ENCODE results near the gene FBXL15.
A peak's percentile ranks its signal among the peaks of the same experiment; 100 is the strongest.

The FBXL15 gene

GRCh38 chr10:102420714-102421506 lies at the start of gene FBXL15:
Gene FBXL15 (plus strand): TSS chr10:102420836. CDS start chr10:102421130, 294 bp downstream.
- Histone ChIP-seq H3K4me1 (ENCODE audit: insufficient read depth, low read length) (peaks cover 5% of the 10 kb centered on the region), H3K27me3 (ENCODE audit: insufficient read depth, low read length) (peaks cover 29% of the 10 kb centered on the region), H3K9me3 (ENCODE audit: insufficient read depth, low read depth, low read length) (no peaks in the 10 kb centered on the region), H3K27ac (ENCODE audit: low read length) (no peak within 1 kb of the TSS), H3K9ac (ENCODE audit: low read depth, low read length) (peak within 1 kb of the TSS; percentile 79; the same call in 1 of the 2 replicates), H3K36me3 (ENCODE audit: insufficient read depth, low read depth, low read length) (peaks cover 13% of the 10 kb centered on the region), H3K4me3 (ENCODE audit: low read length) (peak within 1 kb of the TSS; percentile 90)

GRCh38 chr10:102371295-102371694 lies 49.3 kb upstream of the FBXL15 start:
- Histone ChIP-seq H3K36me3 (ENCODE audit: insufficient read depth, low read depth, low read length) (peaks cover 77% of the 10 kb centered on the region), H3K27me3 (ENCODE audit: insufficient read depth, low read length) (no peaks in the 10 kb centered on the region), H3K27ac (ENCODE audit: low read length) (no peak overlapping the region), H3K9me3 (ENCODE audit: insufficient read depth, low read depth, low read length) (peaks cover 8% of the 10 kb centered on the region), H3K9ac (ENCODE audit: low read depth, low read length) (no peak overlapping the region), H3K4me3 (ENCODE audit: low read length) (no peak overlapping the region), H3K4me1 (ENCODE audit: insufficient read depth, low read length) (no peaks in the 10 kb centered on the region; the same call in 1 of the 2 replicates)

DNA sequence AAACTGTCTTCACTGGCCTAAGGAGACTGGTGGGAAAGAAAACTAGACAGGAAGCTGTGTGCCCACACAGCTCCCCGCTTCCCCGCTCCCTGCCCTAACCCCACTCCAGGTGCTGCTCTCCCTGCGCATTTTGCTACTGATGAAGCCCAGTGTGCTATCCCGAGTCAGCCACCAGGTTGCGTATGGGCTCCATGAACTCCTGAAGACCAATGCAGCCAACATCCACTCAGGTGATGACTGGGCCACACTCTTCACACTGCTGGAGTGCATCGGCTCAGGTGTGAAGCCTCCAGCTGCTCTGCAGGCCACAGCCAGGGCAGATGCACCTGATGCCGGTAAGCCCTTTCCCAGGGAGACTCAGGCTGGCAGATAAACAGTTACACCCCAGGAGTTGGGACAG lies 45.4 kb upstream of the FBXL15 start:
- Histone ChIP-seq H3K9ac (ENCODE audit: low read depth, low read length) (no peak overlapping the region), H3K4me1 (ENCODE audit: insufficient read depth, low read length) (no peaks in the 10 kb centered on the region), H3K36me3 (ENCODE audit: insufficient read depth, low read depth, low read length) (peaks cover 63% of the 10 kb centered on the region), H3K9me3 (ENCODE audit: insufficient read depth, low read depth, low read length) (peaks cover 8% of the 10 kb centered on the region), H3K27me3 (ENCODE audit: insufficient read depth, low read length) (no peaks in the 10 kb centered on the region), H3K4me3 (ENCODE audit: low read length) (no peak overlapping the region), H3K27ac (ENCODE audit: low read length) (no peak overlapping the region)

- Histone ChIP-seq H3K9me3 (ENCODE audit: insufficient read depth, low read depth, low read length) (peaks cover 7% of the 10 kb centered on the region), H3K36me3 (ENCODE audit: insufficient read depth, low read depth, low read length) (peaks cover 63% of the 10 kb centered on the region), H3K27ac (ENCODE audit: low read length) (no peak overlapping the region), H3K9ac (ENCODE audit: low read depth, low read length) (no peak overlapping the region), H3K27me3 (ENCODE audit: insufficient read depth, low read length) (no peaks in the 10 kb centered on the region), H3K4me3 (ENCODE audit: low read length) (no peak overlapping the region), H3K4me1 (ENCODE audit: insufficient read depth, low read length) (no peaks in the 10 kb centered on the region)
These were observed 44.8 kb upstream of the FBXL15 start for GRCh38 chr10:102375867-102376266.

GRCh38 chr10:102376901-102377300 lies 43.7 kb upstream of the FBXL15 start:
- Histone ChIP-seq H3K9me3 (ENCODE audit: insufficient read depth, low read depth, low read length) (no peaks in the 10 kb centered on the region), H3K9ac (ENCODE audit: low read depth, low read length) (no peak overlapping the region), H3K27me3 (ENCODE audit: insufficient read depth, low read length) (no peaks in the 10 kb centered on the region), H3K27ac (ENCODE audit: low read length) (no peak overlapping the region), H3K4me1 (ENCODE audit: insufficient read depth, low read length) (no peaks in the 10 kb centered on the region), H3K36me3 (ENCODE audit: insufficient read depth, low read depth, low read length) (peaks cover 58% of the 10 kb centered on the region), H3K4me3 (ENCODE audit: low read length) (no peak overlapping the region)

GRCh38 chr10:102379383-102379782 lies 41.3 kb upstream of the FBXL15 start:
- Histone ChIP-seq H3K4me1 (ENCODE audit: insufficient read depth, low read length) (no peaks in the 10 kb centered on the region), H3K9ac (ENCODE audit: low read depth, low read length) (no peak overlapping the region), H3K27me3 (ENCODE audit: insufficient read depth, low read length) (no peaks in the 10 kb centered on the region), H3K27ac (ENCODE audit: low read length) (no peak overlapping the region), H3K36me3 (ENCODE audit: insufficient read depth, low read depth, low read length) (peaks cover 53% of the 10 kb centered on the region), H3K4me3 (ENCODE audit: low read length) (no peak overlapping the region), H3K9me3 (ENCODE audit: insufficient read depth, low read depth, low read length) (no peaks in the 10 kb centered on the region)

GRCh38 chr10:102381983-102382382 lies 38.7 kb upstream of the FBXL15 start:
- Histone ChIP-seq H3K36me3 (ENCODE audit: insufficient read depth, low read depth, low read length) (peaks cover 35% of the 10 kb centered on the region), H3K4me3 (ENCODE audit: low read length) (no peak overlapping the region), H3K27me3 (ENCODE audit: insufficient read depth, low read length) (no peaks in the 10 kb centered on the region), H3K9me3 (ENCODE audit: insufficient read depth, low read depth, low read length) (no peaks in the 10 kb centered on the region), H3K4me1 (ENCODE audit: insufficient read depth, low read length) (no peaks in the 10 kb centered on the region), H3K27ac (ENCODE audit: low read length) (no peak overlapping the region), H3K9ac (ENCODE audit: low read depth, low read length) (no peak overlapping the region)

- Histone ChIP-seq H3K27ac (ENCODE audit: low read length) (no peak overlapping the region), H3K27me3 (ENCODE audit: insufficient read depth, low read length) (no peaks in the 10 kb centered on the region), H3K9ac (ENCODE audit: low read depth, low read length) (no peak overlapping the region), H3K9me3 (ENCODE audit: insufficient read depth, low read depth, low read length) (no peaks in the 10 kb centered on the region), H3K36me3 (ENCODE audit: insufficient read depth, low read depth, low read length) (peaks cover 34% of the 10 kb centered on the region), H3K4me3 (ENCODE audit: low read length) (no peak overlapping the region), H3K4me1 (ENCODE audit: insufficient read depth, low read length) (no peaks in the 10 kb centered on the region)
These were observed 37.8 kb upstream of the FBXL15 start for GRCh38 chr10:102382871-102383270.

- no peak overlapping the region for H3K4me3 ChIP-seq (ENCODE audit: low read length)
- peaks cover 30% of the 10 kb centered on the region for H3K36me3 ChIP-seq (ENCODE audit: insufficient read depth, low read depth, low read length)
- H3K27me3 ChIP-seq (ENCODE audit: insufficient read depth, low read length): no peaks in the 10 kb centered on the region
- no peak overlapping the region for H3K9ac ChIP-seq (ENCODE audit: low read depth, low read length)
- no peaks in the 10 kb centered on the region for H3K4me1 ChIP-seq (ENCODE audit: insufficient read depth, low read length)
- H3K9me3 ChIP-seq (ENCODE audit: insufficient read depth, low read depth, low read length): no peaks in the 10 kb centered on the region
- H3K27ac ChIP-seq (ENCODE audit: low read length): no peak overlapping the region
These were observed 36.6 kb upstream of the FBXL15 start for GRCh38 chr10:102384053-102384452.

DNA sequence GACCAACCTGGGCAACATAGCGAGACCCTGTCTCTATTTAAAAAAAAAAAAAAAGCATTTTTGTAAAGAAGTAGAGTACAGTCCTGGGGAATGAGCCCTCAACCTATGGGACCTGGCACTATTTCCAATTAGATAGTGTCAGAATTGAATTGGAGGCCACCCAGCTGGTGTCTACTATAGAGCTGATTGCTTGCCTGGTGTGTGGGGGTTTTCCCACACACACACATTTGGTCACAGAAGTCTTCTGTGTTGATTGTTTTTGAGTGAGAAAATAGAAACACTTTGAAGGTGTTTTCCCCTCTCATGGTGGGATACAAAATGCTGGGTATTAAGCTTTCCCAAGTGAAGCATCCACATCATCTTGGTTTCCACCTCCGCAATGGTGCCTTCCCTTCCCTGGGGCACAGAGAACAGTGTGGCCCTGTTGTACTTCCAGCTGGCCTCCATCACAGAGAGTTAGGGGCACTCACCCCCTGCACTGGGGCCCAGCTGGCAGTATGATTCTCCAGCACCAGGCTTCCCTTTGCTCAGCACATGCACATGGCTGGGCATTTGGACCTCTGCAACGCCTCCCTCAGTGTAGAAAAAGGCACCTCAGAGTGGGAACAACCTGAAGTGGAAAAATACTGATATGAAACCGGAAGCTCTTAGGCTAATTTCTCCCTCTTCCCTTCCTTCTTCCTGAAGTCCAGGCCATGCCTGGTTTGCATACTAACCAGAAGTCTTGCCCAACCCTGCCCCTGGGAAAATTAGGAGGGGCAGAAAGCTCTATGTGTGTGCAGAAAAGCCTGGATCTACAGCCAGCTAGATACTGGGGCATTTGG lies 35.8 kb upstream of the FBXL15 start:
- H3K36me3 ChIP-seq (ENCODE audit: insufficient read depth, low read depth, low read length): peaks cover 22% of the 10 kb centered on the region
- no peaks in the 10 kb centered on the region for H3K9me3 ChIP-seq (ENCODE audit: insufficient read depth, low read depth, low read length)
- no peaks in the 10 kb centered on the region for H3K4me1 ChIP-seq (ENCODE audit: insufficient read depth, low read length)
- no peaks in the 10 kb centered on the region for H3K27me3 ChIP-seq (ENCODE audit: insufficient read depth, low read length)
- no peak overlapping the region for H3K27ac ChIP-seq (ENCODE audit: low read length)
- no peak overlapping the region for H3K9ac ChIP-seq (ENCODE audit: low read depth, low read length)
- H3K4me3 ChIP-seq (ENCODE audit: low read length): no peak overlapping the region

GRCh38 chr10:102389894-102390293 lies 30.7 kb upstream of the FBXL15 start:
- H3K4me1 ChIP-seq (ENCODE audit: insufficient read depth, low read length): peaks cover 4% of the 10 kb centered on the region
- H3K27ac ChIP-seq (ENCODE audit: low read length): no peak overlapping the region
- no peak overlapping the region for H3K4me3 ChIP-seq (ENCODE audit: low read length)
- no peaks in the 10 kb centered on the region for H3K36me3 ChIP-seq (ENCODE audit: insufficient read depth, low read depth, low read length)
- H3K9me3 ChIP-seq (ENCODE audit: insufficient read depth, low read depth, low read length): no peaks in the 10 kb centered on the region
- H3K27me3 ChIP-seq (ENCODE audit: insufficient read depth, low read length): peaks cover 35% of the 10 kb centered on the region
- H3K9ac ChIP-seq (ENCODE audit: low read depth, low read length): no peak overlapping the region

- Histone ChIP-seq H3K27ac (ENCODE audit: low read length) (no peak overlapping the region), H3K9ac (ENCODE audit: low read depth, low read length) (no peak overlapping the region), H3K27me3 (ENCODE audit: insufficient read depth, low read length) (peaks cover 40% of the 10 kb centered on the region), H3K9me3 (ENCODE audit: insufficient read depth, low read depth, low read length) (no peaks in the 10 kb centered on the region), H3K4me3 (ENCODE audit: low read length) (peak overlapping the region; percentile 22; the same call in 1 of the 2 replicates), H3K36me3 (ENCODE audit: insufficient read depth, low read depth, low read length) (no peaks in the 10 kb centered on the region), H3K4me1 (ENCODE audit: insufficient read depth, low read length) (peaks cover 10% of the 10 kb centered on the region)
These were observed 28.3 kb upstream of the FBXL15 start for GRCh38 chr10:102392306-102392705.

All from iPS-20b (cell line).